ENCODE measurements around the gene SACS.

Gene SACS

GRCh38 chr13:23433171-23434153, at the start of gene SACS:
TSS of gene SACS (minus strand) at chr13:23433702. CDS start at chr13:23411239, 22,463 bp downstream.
- DNase-seq (ENCODE audit: low read depth) = no peak

GRCh38 chr13:23480324-23480723, 46.8 kb upstream of the SACS start:
- DNase-seq (ENCODE audit: low read depth) = no peak

- no peak for DNase-seq (ENCODE audit: low read depth)
Observed at GRCh38 chr13:23477101-23477500, 43.6 kb upstream of the SACS start.

- DNase-seq (ENCODE audit: low read depth) = no peak
Observed at GRCh38 chr13:23473221-23473620, 39.7 kb upstream of the SACS start.

- DNase-seq (ENCODE audit: low read depth) = no peak
Observed at GRCh38 chr13:23472189-23472588, 38.7 kb upstream of the SACS start.

- DNase-seq (ENCODE audit: low read depth) = no peak
Observed at GRCh38 chr13:23470790-23471614, 37.5 kb upstream of the SACS start.

- DNase-seq (ENCODE audit: low read depth) = peak; percentile 79
Observed at GRCh38 chr13:23469951-23470421, 36.5 kb upstream of the SACS start.

GRCh38 chr13:23468811-23469210, 35.3 kb upstream of the SACS start:
- no peak for DNase-seq (ENCODE audit: low read depth)

- no peak for DNase-seq (ENCODE audit: low read depth)
Observed at GRCh38 chr13:23467932-23468278, 34.4 kb upstream of the SACS start.

GRCh38 chr13:23467048-23467931, 33.8 kb upstream of the SACS start:
- no peak for DNase-seq (ENCODE audit: low read depth)

- no peak for DNase-seq (ENCODE audit: low read depth)
Observed at GRCh38 chr13:23466144-23467002, 32.9 kb upstream of the SACS start.

GRCh38 chr13:23463661-23464060, 30.2 kb upstream of the SACS start:
- no peak for DNase-seq (ENCODE audit: low read depth)

GRCh38 chr13:23462815-23463559, 29.5 kb upstream of the SACS start:
- DNase-seq (ENCODE audit: low read depth) = no peak

GRCh38 chr13:23461544-23461943, 28.0 kb upstream of the SACS start:
- DNase-seq (ENCODE audit: low read depth) = no peak

- DNase-seq (ENCODE audit: low read depth) = no peak
Observed at GRCh38 chr13:23460921-23461320, 27.4 kb upstream of the SACS start.

GRCh38 chr13:23460309-23460708, 26.8 kb upstream of the SACS start:
- DNase-seq (ENCODE audit: low read depth) = no peak

GRCh38 chr13:23458989-23459388, 25.5 kb upstream of the SACS start:
- no peak for DNase-seq (ENCODE audit: low read depth)

GRCh38 chr13:23456437-23457210, 23.1 kb upstream of the SACS start:
- DNase-seq (ENCODE audit: low read depth) = no peak

All from non-pigmented ciliary epithelial cell (primary cell).